Measurements from ENCODE around the gene TUG1.

Gene TUG1

DNA sequence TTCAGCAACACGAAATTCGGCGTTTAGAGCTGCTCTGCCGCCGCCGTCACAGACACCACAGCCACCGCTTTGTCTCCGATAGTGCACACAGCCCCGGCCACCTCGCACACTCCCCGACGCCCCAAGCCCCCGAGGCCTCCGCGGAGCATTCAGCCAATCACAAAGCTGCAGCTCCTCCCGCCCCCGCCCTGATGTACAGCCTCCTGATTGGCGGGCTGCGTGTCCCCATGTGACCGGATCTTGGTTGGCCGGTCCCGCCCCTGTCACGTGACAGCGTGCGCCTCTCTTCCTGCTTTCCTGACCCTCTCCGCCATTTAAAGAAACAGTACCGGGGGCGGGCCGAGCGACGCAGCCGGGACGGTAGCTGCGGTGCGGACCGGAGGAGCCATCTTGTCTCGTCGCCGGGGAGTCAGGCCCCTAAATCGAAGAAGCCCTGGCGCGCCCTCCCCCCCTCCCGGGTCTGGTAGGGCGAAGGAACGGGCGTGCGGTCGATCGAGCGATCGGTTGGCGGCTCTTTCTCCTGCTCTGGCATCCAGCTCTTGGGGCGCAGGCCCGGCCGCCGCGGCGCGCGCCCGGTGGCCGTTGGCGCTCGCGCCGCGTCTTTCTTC is at the start of gene TUG1:
Gene TUG1 (plus strand): TSS at position 342 of the 608 bp plus-strand sequence.
- DNase-seq: peak; percentile 98

DNA sequence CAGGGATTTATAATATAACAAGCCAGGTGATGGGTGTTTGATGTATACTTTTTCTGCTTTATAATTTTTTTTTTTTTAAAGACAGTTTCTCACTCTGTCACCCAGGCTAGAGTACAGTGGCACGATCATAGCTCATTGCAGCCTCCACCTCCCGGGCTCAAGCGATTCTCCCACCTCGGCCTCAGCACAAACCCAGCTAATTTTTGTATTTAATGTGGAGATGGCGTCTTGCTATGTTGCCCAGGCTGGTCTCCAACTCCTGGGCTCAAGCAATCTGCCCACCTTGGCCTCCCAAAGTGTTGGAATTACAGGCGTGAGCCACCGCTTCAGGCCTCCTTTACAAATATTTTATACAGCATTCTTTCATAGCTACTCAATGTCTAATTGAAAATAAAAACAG is 49.1 kb upstream of the TUG1 start:
- DNase-seq: no peak

DNA sequence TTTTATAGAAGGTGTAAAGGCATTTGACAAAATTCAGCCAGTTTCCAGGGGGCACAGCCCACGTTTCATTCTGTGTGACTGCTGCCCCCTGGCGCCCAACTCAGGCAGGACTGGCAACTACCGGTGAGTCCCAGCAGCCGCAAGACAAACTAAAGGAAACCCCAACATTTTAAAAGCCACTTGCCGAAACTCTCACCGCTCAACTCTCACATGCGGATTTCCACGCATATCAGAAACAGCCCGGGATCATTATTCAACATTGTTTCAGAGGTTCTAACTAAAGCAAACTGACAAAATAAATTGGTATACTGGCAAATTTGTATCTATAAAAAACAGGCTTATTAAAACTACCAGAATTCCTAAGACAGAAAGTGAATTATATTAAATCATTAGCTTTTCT is 48.7 kb upstream of the TUG1 start:
- peak; percentile 85 for DNase-seq

GRCh38 chr22:30921108-30921507 is 48.0 kb upstream of the TUG1 start:
- DNase-seq: peak; percentile 30

DNA sequence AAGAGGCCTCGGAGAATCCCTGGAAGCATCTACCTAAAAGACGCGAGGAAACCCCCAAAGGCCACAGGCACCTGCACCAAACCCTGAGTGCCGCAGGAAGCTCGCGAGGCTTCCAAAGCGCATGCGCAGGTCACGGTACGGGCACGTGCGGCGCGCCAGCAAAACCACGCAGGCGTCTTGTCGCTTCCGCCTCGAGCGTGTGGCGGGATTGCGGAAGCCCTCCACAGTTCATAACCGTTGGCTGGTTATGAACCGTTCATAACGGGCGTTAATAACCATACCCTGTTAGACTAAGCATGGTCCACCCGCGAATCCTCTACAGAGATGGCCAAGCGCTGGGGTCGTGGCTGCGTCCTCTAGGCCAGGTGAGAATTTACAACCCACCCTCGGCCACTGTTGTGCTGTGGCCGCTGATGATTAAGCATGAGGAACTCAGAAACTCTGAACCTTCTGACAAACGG is 46.9 kb upstream of the TUG1 start:
- DNase-seq: peak; percentile 82

DNA sequence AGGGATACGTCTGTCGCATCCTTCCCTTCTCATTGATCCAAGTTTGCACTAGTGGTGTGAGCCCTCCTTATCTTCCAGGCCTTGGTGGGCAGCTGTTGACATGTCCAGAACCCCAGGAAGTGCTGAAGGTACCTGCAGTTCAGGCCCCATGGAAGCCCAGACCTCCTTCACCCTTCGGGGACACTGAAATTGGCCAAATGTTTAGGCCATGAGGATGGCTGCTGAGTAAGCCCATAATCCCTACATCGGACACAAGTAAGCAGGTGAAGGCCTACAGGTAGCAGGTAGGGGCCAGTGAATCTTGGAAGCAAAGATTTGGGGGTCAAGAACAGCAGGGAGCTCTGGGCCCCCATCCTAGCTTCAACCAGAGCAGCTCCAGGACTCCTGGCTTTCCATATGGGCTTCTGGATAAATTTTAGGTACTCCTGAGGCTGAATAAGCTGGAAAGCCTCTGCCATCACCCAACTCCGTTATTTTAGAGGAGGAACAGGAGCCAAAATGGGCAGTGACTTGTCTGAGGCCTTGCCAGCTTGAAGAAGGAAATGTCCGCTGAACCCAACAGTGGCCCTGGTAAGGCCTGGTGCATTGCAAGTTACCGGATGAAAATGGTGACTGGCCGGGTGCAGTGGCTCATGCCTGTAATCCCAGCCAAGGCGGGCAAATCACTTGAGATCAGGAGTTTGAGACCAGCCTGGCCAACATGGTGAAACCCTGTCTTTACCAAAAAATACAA is 45.7 kb upstream of the TUG1 start:
- DNase-seq: no peak

- DNase-seq: no peak
Measured at GRCh38 chr22:30925667-30926066, 43.4 kb upstream of the TUG1 start.

GRCh38 chr22:30926706-30927105 is 42.4 kb upstream of the TUG1 start:
- no peak for DNase-seq

DNA sequence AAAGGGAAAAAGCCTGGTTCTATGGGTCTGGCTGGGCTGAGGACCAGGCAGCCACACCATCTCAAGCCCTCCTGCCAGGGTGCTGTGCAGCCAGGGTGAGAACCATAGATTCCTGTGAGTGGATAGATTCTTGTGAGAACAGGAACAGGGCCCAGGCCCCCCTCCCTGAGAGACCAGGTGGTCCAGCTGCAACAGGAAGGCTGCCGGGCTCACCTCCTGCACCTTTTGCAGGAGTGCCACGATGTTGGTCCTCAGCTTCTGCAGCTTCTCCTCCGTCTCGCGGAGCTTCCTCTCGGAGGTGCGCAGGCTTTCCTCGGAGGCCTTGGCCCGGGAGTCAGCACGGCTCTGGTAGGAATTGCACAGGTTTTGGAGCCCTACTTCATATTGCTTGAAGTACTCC is 41.3 kb upstream of the TUG1 start:
- DNase-seq: no peak

DNA sequence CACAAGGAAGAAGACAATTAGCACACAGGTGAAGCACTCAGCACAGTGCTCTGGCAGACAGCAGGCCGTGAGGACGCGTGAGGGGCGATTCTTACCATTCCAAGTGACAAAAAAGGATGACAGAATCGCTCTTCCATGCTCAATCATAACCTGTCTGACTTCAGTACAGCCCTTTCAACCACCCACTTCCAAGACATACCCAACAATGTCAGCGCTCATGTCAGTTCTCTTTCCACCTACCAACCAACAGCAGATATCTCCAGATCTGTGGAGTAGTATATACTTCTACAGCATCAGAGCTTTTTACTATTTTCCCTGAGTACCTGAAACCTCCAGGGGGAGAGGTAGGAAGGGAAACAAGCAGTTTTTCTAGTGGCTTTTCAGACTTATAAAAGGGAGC is 40.7 kb upstream of the TUG1 start:
- no peak for DNase-seq

DNA sequence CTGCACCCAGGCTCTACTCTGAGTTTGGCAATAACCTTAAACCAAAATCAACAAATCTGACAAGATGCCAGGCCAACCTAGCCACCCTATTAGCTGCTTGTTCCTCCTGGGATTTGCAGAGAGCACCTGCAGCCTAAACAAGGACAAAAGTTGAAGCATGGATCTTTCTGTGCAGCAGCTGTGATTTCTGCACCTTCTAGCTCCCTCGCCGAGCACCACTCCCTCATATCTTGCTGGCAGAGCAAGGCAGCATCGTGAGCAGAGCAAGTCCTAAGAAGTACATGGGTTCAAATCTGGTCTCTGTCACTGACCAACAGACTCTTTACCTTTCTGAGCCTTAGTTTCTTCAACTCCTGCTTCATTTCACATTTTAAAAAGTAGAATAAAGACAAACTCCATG is 38.8 kb upstream of the TUG1 start:
- no peak for DNase-seq

DNA sequence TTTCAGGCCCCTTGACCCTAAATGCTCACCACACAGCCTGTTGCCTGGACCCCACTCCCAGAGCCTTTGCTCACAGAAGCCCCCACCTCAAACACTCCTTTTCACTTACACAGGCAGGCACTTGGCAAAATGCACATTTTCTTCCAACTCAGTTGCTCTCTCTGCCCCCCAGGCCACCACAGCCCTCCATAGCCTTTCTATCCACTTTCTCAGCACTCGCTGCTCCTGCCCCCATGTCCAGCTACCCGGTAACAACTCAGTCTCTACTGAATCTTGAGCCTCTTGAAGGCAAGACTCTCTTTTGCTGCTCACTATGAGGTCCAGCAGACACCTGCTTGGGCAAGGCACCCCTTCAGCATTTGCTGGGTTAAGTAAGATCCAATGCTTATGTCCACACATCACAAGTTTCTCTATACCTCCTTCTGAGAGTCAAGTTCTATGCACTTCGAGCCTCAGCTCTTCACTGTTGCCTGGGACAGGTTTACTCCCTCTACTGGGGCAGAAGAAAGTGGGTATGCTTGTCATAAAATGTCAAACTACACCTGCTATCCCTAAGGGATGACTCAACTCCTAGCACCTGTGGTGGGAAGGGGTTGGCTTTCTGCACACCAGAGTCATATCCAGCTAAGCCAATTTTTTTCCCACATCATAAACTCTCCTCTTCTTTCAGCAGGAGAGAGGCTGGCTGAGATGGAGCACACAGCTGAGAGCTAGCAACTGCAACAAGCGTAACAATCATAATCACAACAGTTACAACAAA is 37.3 kb upstream of the TUG1 start:
- no peak for DNase-seq

GRCh38 chr22:30932661-30933060 is 36.4 kb upstream of the TUG1 start:
- DNase-seq: no peak

DNA sequence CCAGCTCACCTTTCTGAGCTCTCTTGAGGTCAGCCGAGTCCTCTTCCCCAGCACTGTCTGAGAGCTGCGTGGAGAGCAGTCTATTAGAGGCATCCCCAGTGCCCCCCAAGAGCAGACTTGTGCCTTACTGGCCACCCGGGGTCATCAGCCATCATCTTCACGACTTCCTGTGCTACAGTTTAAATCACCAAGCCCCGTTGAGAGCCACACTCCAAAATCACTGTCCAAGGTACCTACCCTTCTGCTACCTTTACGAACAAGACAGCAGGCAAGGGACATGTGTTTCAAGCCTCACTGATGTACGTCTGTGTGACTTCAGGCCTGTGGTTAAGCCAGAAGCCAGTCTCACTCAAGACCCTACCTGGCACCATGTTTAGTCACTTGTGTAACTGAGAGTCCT is 35.6 kb upstream of the TUG1 start:
- DNase-seq: no peak

- DNase-seq: no peak
Measured at GRCh38 chr22:30934053-30934452, 35.0 kb upstream of the TUG1 start.

GRCh38 chr22:30940685-30941362 is 28.2 kb upstream of the TUG1 start:
- no peak for DNase-seq

DNA sequence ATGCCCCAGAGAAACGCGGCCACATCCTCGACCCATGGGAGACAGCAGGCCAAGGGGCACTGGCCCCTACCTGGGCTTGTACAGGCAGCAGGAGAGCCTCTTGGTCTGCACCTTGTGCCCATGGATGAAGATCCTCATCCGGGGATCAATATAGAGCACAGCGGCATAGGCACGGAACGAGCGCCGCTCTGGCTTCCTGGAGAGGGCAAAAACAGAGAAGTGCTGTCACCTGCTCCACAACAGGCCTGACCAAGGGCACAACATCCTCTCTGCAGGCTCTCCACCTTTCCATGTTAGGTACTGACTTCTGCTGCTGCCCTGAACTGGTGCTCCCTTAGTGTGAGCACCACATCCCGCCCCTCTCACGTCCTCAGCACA is 27.7 kb upstream of the TUG1 start:
- no peak for DNase-seq

GRCh38 chr22:30943368-30943767 is 25.7 kb upstream of the TUG1 start:
- DNase-seq: no peak

- DNase-seq: no peak
Measured at GRCh38 chr22:30944986-30945385, 24.1 kb upstream of the TUG1 start.

DNA sequence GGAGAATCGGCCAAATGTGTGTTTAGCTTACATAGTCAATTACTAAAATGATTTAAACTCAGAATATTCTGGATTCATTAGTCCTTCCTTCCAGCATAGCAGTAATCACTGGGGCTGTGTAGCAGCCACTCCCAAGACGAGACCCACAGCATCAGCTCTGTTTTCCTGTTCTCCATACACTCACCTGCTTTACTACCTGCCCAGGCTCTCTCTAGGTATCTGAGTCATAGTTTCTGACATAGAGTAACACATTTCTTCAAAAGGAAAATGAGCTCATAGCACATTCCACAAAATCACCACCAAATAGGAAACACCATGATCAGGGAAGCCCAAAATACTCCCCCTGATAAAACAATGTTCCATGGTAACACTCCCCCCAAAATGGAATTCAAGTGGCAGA is 23.4 kb upstream of the TUG1 start:
- no peak for DNase-seq

GRCh38 chr22:30946354-30946753 is 22.7 kb upstream of the TUG1 start:
- no peak for DNase-seq

DNA sequence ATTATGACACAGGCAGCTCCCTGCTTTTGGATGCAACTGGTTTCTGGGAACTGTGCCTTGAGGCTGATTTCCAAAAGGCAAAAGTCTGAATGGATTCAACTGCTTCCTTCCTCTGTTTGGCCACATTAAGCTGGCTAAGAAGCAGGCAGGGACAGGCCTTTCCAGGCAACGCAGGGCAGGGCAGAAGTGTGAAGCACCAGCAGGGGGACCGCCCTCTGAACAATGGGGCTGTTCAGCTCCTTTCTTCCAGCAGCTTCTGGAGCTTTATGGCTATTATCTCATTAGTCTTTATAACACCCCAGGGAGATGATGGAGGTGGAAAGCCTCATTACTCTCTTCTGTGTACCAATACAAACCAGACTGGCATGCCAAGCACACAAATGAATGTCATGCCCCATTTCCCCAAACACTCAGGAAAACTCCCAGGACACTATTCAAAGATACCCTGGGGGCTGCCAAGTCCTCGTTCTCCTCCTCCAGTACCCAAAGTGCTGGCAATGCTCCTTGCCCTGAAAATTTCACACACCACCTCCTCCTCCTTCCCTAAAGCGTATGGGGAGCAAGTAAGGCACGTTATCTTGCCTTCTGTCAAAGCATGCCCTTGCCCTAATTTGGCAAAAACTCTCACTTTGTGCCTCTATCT is 21.8 kb upstream of the TUG1 start:
- no peak for DNase-seq

All from hematopoietic multipotent progenitor cell treated with erythropoietin and hydrocortisone succinate and interleukin-3 and kit ligand, for 8 days (in vitro differentiated cells).